Epithelial cell of esophagus (primary cell): ENCODE measurements around the gene SELENOH.

Source experiments
- DNase-seq: peaks from one replicate; pipeline ENCODE4 v3.0.0; 2010; ENCODE audit warnings: low read depth
- H3K4me3 ChIP-seq: 2 replicates; pipeline ENCODE4 v1.5.1; 2011; ENCODE audit warnings: mild to moderate bottlenecking, low read length, control low read depth
- CTCF ChIP-seq: IDR thresholded peaks from 2 replicates; pipeline ENCODE4 v1.5.1; 2011; ENCODE audit warnings: low read depth, mild to moderate bottlenecking, low read length, control low read depth, inconsistent platforms; ENCODE audit not compliant: insufficient read depth; ENCODE audit errors: missing control alignments

Gene SELENOH

GRCh38 chr11:57781529-57781943 is 40.2 kb downstream of the SELENOH start:
- no peak for TF ChIP-seq CTCF
- DNase-seq: peak; percentile 90
- H3K4me3 ChIP-seq: no peak overlapping the region

GRCh38 chr11:57785072-57785471 is 43.8 kb downstream of the SELENOH start:
- DNase-seq: no peak
- TF ChIP-seq CTCF: no peak
- H3K4me3 ChIP-seq: no peak overlapping the region

DNA sequence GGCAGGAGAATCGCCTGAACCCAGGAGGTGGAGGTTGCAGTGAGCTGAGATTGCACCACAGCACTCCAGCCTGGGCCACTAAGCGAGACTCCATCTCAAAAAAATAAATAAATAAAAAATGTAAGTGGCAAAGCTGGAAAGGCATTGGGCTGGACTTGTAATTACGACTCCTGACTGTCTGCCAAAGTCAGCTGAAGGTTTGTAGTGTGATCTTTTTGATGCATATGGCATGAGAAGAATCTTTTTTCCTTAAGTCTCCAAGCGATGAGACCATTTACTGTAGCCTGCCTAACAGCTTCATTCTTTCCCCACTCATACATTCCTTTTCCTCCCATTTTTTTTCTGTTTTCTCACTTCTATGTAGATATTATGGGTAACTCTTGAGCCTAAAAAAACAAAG is 45.1 kb downstream of the SELENOH start:
- H3K4me3 ChIP-seq: no peak overlapping the region

DNA sequence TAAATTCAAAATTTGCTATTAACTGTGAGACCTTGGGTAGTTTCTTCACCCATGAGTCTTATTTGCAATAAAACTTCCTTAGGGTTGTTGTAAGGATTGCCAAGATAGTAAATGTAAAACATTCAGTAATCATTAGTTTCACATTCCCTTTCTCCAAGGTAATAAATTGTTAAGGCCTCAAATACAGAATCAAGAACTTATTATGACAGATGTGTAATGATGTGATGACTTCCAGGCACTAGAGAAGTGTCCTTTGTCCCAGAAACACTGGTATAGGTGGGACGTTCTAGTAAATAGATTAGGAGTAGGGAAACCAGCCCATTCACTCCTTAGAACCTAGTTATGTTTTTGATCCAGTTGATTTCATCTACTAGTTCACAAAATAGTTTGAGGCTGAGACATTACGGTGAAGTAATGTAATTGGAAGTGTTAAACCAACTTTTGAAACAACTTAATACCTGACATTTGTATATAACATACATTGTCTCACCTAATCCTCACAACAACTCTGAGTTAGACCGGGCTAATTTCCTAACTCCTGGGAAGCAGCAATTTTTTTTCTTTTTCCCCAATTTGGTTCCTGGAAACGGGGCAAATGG is 45.8 kb downstream of the SELENOH start:
- no peak for TF ChIP-seq CTCF
- no peak overlapping the region for H3K4me3 ChIP-seq
- peak; percentile 64 for DNase-seq

More for the DNA sequence above, 45.1 kb downstream of the SELENOH start:
- TF ChIP-seq CTCF: no peak
- no peak for DNase-seq

- no peak overlapping the region for H3K4me3 ChIP-seq
- TF ChIP-seq CTCF: no peak
- DNase-seq: peak; percentile 99
These were observed 46.8 kb downstream of the SELENOH start for GRCh38 chr11:57787920-57788702.

DNA sequence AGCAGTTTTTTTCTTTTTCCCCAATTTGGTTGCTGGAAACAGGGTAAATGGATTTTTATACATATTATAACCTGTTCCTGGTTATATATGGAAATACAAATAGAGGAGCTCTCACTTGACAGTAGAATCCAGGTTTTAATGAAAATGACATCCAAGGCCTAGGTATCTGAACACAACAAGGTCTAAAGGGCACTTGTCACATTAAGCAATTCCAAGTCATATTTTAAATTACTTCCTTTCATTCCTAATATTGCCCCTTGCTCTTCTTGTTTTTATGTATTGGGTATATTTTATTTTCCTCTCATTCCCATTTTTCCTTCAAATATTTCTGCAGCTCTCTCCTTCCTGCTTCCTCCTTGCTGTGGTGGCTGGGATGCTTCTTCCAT is 47.4 kb downstream of the SELENOH start:
- DNase-seq: no peak
- no peak for TF ChIP-seq CTCF
- H3K4me3 ChIP-seq: no peak overlapping the region
